IMR-90 (cell line): Measurements from ENCODE around the gene ABCA2. TPM values are rescaled to one million over a fixed set of nuclear protein-coding genes. Genes with fewer than 3 reads are reported as not detected.

Experiments used
- ATAC-seq: fragments of 200-7000 bp; cut with Tn5 transposase; 2 replicates; pipeline ENCODE4 v1.9.1; 2020; ENCODE audit warnings: low read depth, mild to moderate bottlenecking, moderate library complexity
- BruUV-seq: library from RNA; stranded (reverse); fragments of 400-500 nt; replicated peaks from 2 replicates; lab custom pipeline; 2021; lab: Mats Ljungman, UMichigan
- CTCF ChIA-PET: fragments of 300-600 bp; formaldehyde crosslinking; extraction: SDS; loops from one replicate; lab custom pipeline; 2021; ENCODE audit warnings: antibody characterized with exemption; lab: Yijun Ruan, JAX
- POLR2A ChIA-PET: fragments of 300-600 bp; sonication (Branson Sonifier 250); formaldehyde crosslinking; loops from one replicate; lab custom pipeline; 2022; ENCODE audit warnings: antibody characterized with exemption; ENCODE audit not compliant: unreplicated experiment; lab: Charles Lee
- DNase-seq: peaks from one replicate; pipeline ENCODE4 v3.0.0; 2013
- H2AFZ ChIP-seq: replicated peaks from 2 replicates; pipeline ENCODE3; 2013; ENCODE audit warnings: low read length, mild to moderate bottlenecking; ENCODE audit not compliant: poor library complexity
- H2AK5ac ChIP-seq: 2 replicates; pipeline ENCODE4 v1.6.1; 2013; ENCODE audit warnings: low read depth, low read length, inconsistent platforms
- H2AK9ac ChIP-seq: replicated peaks from 2 replicates; pipeline ENCODE3; 2013; ENCODE audit warnings: mild to moderate bottlenecking, low read depth, low read length, moderate library complexity; ENCODE audit not compliant: poor library complexity
- H2BK120ac ChIP-seq: 2 replicates; pipeline ENCODE4 v1.6.1; 2013; ENCODE audit warnings: low read depth, low read length, inconsistent platforms
- H2BK15ac ChIP-seq: 3 replicates; pipeline ENCODE4 v1.6.1; 2013; ENCODE audit warnings: low read depth, low read length, inconsistent platforms
- H2BK20ac ChIP-seq: 2 replicates; pipeline ENCODE4 v1.6.1; 2013; ENCODE audit warnings: low read depth, mild to moderate bottlenecking, inconsistent platforms, low read length, moderate library complexity
- H2BK5ac ChIP-seq: 2 replicates; pipeline ENCODE4 v1.6.1; 2013; ENCODE audit warnings: mild to moderate bottlenecking, low read depth, low read length, inconsistent platforms; ENCODE audit not compliant: poor library complexity, severe bottlenecking
- H3K14ac ChIP-seq: replicated peaks from 2 replicates; pipeline ENCODE4 v1.6.1; 2013; ENCODE audit warnings: low read depth, low read length, inconsistent platforms
- H3K18ac ChIP-seq: 2 replicates; pipeline ENCODE4 v1.6.1; 2013; ENCODE audit warnings: low read depth, low read length, control low read depth
- H3K23ac ChIP-seq: 2 replicates; pipeline ENCODE4 v1.6.1; 2013; ENCODE audit warnings: low read depth, low read length, inconsistent platforms
- H3K27ac ChIP-seq: 2 replicates; pipeline ENCODE4 v1.5.1; 2013; ENCODE audit warnings: mild to moderate bottlenecking, control low read depth, low read length; ENCODE audit not compliant: insufficient read depth
- H3K27me3 ChIP-seq: 2 replicates; pipeline ENCODE4 v1.6.1; 2013; ENCODE audit warnings: low read length; ENCODE audit not compliant: control insufficient read depth, insufficient read depth
- H3K36me3 ChIP-seq: 2 replicates; pipeline ENCODE4 v1.6.1; 2013; ENCODE audit warnings: low read length, mixed read lengths; ENCODE audit not compliant: control insufficient read depth, insufficient read depth
- H3K4ac ChIP-seq: 2 replicates; pipeline ENCODE4 v1.6.1; 2013; ENCODE audit warnings: low read depth, low read length, inconsistent platforms
- H3K4me1 ChIP-seq: 2 replicates; pipeline ENCODE4 v1.6.1; 2013; ENCODE audit warnings: low read length, mixed read lengths; ENCODE audit not compliant: control insufficient read depth, insufficient read depth
- H3K4me2 ChIP-seq: 2 replicates; pipeline ENCODE4 v1.6.1; 2013; ENCODE audit warnings: low read depth, mild to moderate bottlenecking, control low read depth, low read length, moderate library complexity
- H3K4me3 ChIP-seq: 2 replicates; pipeline ENCODE4 v1.5.1; 2013; ENCODE audit warnings: low read depth, mild to moderate bottlenecking, control low read depth, low read length, moderate library complexity; ENCODE audit not compliant: insufficient read depth
- H3K56ac ChIP-seq: 2 replicates; pipeline ENCODE4 v1.6.1; 2013; ENCODE audit warnings: low read length, inconsistent platforms; ENCODE audit not compliant: insufficient read depth; ENCODE audit errors: extremely low read depth
- H3K79me1 ChIP-seq, 2 experiments: 2 replicates each; pipeline ENCODE4 v1.6.1; 2013; ENCODE audit warnings: low read length in 2 of 2, inconsistent platforms in 1 of 2, low read depth in 1 of 2
- H3K9ac ChIP-seq: 2 replicates; pipeline ENCODE4 v1.6.1; 2013; ENCODE audit warnings: low read depth, low read length, control low read depth
- H3K9me1 ChIP-seq: 2 replicates; pipeline ENCODE4 v1.6.1; 2013; ENCODE audit warnings: low read length, inconsistent platforms; ENCODE audit not compliant: insufficient read depth
- H3K9me3 ChIP-seq: 2 replicates; pipeline ENCODE4 v1.6.1; 2013; ENCODE audit warnings: low read length; ENCODE audit not compliant: control insufficient read depth, insufficient read depth
- H4K20me1 ChIP-seq: 2 replicates; pipeline ENCODE4 v1.6.1; 2013; ENCODE audit warnings: low read length, inconsistent platforms; ENCODE audit not compliant: insufficient read depth
- H4K5ac ChIP-seq: 2 replicates; pipeline ENCODE4 v1.6.1; 2013; ENCODE audit warnings: mild to moderate bottlenecking, low read depth, low read length, control low read depth
- H4K8ac ChIP-seq, 2 experiments: 2 replicates each; pipeline ENCODE4 v1.6.1; 2013; ENCODE audit warnings: low read depth in 2 of 2, low read length in 2 of 2, control low read depth in 1 of 2, inconsistent platforms in 1 of 2
- H4K91ac ChIP-seq: 2 replicates; pipeline ENCODE4 v1.6.1; 2013; ENCODE audit warnings: low read depth, low read length, inconsistent platforms; ENCODE audit not compliant: insufficient read depth
- BHLHE40 ChIP-seq: fragments of 150-350 bp; IDR thresholded peaks from 2 replicates; pipeline ENCODE4 v1.6.1; 2016; ENCODE audit warnings: mild to moderate bottlenecking, low read depth, low read length
- CEBPB ChIP-seq: IDR thresholded peaks from 2 replicates; pipeline ENCODE4 v1.6.1; 2012; ENCODE audit warnings: low read depth, low read length, improper control_type of control experiment
- CHD1 ChIP-seq: IDR thresholded peaks from 2 replicates; pipeline ENCODE4 v1.6.1; 2012; ENCODE audit warnings: low read depth, low read length, improper control_type of control experiment
- FOS ChIP-seq: fragments of 150-350 bp; IDR thresholded peaks from 2 replicates; pipeline ENCODE4 v1.6.1; 2016; ENCODE audit warnings: low read depth, low read length
- MAFK ChIP-seq: IDR thresholded peaks from 2 replicates; pipeline ENCODE4 v1.6.1; 2012; ENCODE audit warnings: low read depth, low read length, improper control_type of control experiment
- MAZ ChIP-seq: IDR thresholded peaks from 2 replicates; pipeline ENCODE4 v1.6.1; 2012; ENCODE audit warnings: low read depth, mild to moderate bottlenecking, low read length, improper control_type of control experiment, moderate library complexity, borderline replicate concordance
- MXI1 ChIP-seq: IDR thresholded peaks from 2 replicates; pipeline ENCODE4 v1.6.1; 2012; ENCODE audit warnings: low read depth, mild to moderate bottlenecking, low read length, moderate library complexity, borderline replicate concordance
- NFE2L2 ChIP-seq: fragments of 150-350 bp; IDR thresholded peaks from 2 replicates; pipeline ENCODE4 v1.6.1; 2016; ENCODE audit warnings: low read depth, mild to moderate bottlenecking, low read length
- POLR2A ChIP-seq: IDR thresholded peaks from 2 replicates; pipeline ENCODE4 v1.6.1; 2012; ENCODE audit warnings: mild to moderate bottlenecking, low read depth, low read length
- RAD21 ChIP-seq: IDR thresholded peaks from 2 replicates; pipeline ENCODE4 v1.6.1; 2012; ENCODE audit warnings: low read length, improper control_type of control experiment
- RCOR1 ChIP-seq: IDR thresholded peaks from 2 replicates; pipeline ENCODE4 v1.6.1; 2012; ENCODE audit warnings: mild to moderate bottlenecking, low read length, improper control_type of control experiment; ENCODE audit not compliant: insufficient replicate concordance
- RFX5 ChIP-seq: IDR thresholded peaks from 2 replicates; pipeline ENCODE4 v1.8.0; 2012; ENCODE audit warnings: low read depth, mild to moderate bottlenecking, low read length, moderate library complexity
- SMC3 ChIP-seq: fragments of 150-350 bp; IDR thresholded peaks from 2 replicates; pipeline ENCODE4 v1.6.1; 2016; ENCODE audit warnings: low read depth, mild to moderate bottlenecking, antibody characterized with exemption, low read length, moderate library complexity
- WGBS, 2 experiments: methylation state at CpG; one replicate each; pipeline versions ENCODE4 v1.1.5 to v1.1.7; 2013; ENCODE audit warnings: missing lambda C conversion rate in 2 of 2; ENCODE audit not compliant: insufficient read length in 1 of 2; ENCODE audit errors: extremely low coverage in 2 of 2; 5-methylcytosine and 5-hydroxymethylcytosine counted together
- dilution Hi-C: fragments of 300-500 bp; cut with HindIII; formaldehyde crosslinking; loops from one replicate; pipeline ENCODE4 v1.14.3; 2018; ENCODE audit warnings: low sequenced_read_pairs; ENCODE audit not compliant: unreplicated experiment
- in situ Hi-C: fragments of 300-500 bp; cut with MboI; formaldehyde crosslinking; loops from 3 replicates; pipeline ENCODE4 v1.14.3; 2019; ENCODE audit warnings: low sequenced_read_pairs, inconsistent platforms, mixed read lengths
- intact Hi-C: fragments of 100-400 bp; cut with micrococcal nuclease; formaldehyde crosslinking; loops from 2 replicates; pipeline ENCODE4 v1.10.0; 2022
- polyA plus RNA-seq, 3 experiments: library from polyadenylated mRNA; depleted of rRNA; stranded (reverse); fragments of >200 nt; gene quantifications; 2 replicates each; pipeline ENCODE4 v1.2.3, GENCODE V29; 2012; ENCODE audit warnings: low replicate concordance in 1 of 3
- total RNA-seq: library from RNA; depleted of rRNA; stranded (reverse); fragments of >200 nt; gene quantifications from 2 replicates; pipeline ENCODE4 v1.2.3, GENCODE V29; 2012
- TF ChIP-seq, protein P1 (sequence below): fragments of 150-350 bp; IDR thresholded peaks from 2 replicates; pipeline ENCODE4 v1.6.1; 2017; ENCODE audit warnings: mild to moderate bottlenecking, antibody characterized with exemption, low read length, low read depth
- TF ChIP-seq, protein P2 (sequence below): fragments of 150-350 bp; IDR thresholded peaks from 2 replicates; pipeline ENCODE4 v1.6.1; 2016; ENCODE audit warnings: low read depth, mild to moderate bottlenecking, low read length, moderate library complexity, borderline replicate concordance
- TF ChIP-seq, protein P3 (sequence below): conservative IDR thresholded peaks from 2 replicates; pipeline ENCODE4 v1.5.1; 2012; ENCODE audit warnings: mild to moderate bottlenecking, low read depth, low read length, improper control_type of control experiment

ABCA2 gene
- total and polyA plus RNA-seq, 2 of the 4 experiments (the other 2 are of a cell fraction) = 3.8 to 46.0 TPM

DNA sequence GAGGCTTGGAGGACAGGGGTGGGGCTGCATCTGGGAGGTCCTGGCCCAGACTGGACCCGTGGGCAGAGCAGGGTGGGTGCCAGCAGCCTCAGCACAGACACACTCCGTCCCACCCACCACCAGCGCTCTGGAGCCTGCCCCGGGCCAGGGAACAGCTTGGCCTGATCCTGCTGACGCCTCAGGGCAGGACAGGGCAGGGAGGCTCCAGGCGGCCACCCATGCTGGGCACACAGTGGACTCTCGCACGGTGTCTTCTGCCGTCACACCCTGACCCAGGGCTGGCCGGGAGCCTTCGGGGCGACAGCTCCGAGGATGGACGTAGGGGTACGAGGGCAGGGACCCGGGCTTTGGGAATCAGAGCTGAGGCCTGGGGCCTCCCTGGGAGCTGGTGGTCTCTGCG lies 58.9 kb downstream of the ABCA2 start:
- intact Hi-C loops (no loop called here), in situ Hi-C loops (no loop called here), dilution Hi-C loops (no loop called here)
- Histone ChIP-seq H3K27me3 (peaks cover 22% of the 10 kb centered on the region), H3K4me3 (no peak overlapping the region), H3K79me1 (no peaks in the 10 kb centered on the region), H4K20me1 (no peaks in the 10 kb centered on the region), H2AK5ac (no peak overlapping the region), H2AK9ac (peak overlapping the region; percentile 42), H2AFZ (no peak overlapping the region), H3K14ac (no peak overlapping the region), H4K8ac (no peak overlapping the region), H3K23ac (no peak overlapping the region), H3K56ac (no peak overlapping the region), H2BK120ac (no peak overlapping the region), H3K4me2 (no peak overlapping the region), H2BK15ac (no peak overlapping the region), H3K9me1 (no peaks in the 10 kb centered on the region), H3K18ac (no peak overlapping the region), H3K9me3 (no peaks in the 10 kb centered on the region), H3K4me1 (no peaks in the 10 kb centered on the region), H3K9ac (no peak overlapping the region), H2BK5ac (no peak overlapping the region), H3K36me3 (no peaks in the 10 kb centered on the region), H4K91ac (no peak overlapping the region), H4K5ac (no peak overlapping the region), H3K4ac (no peak overlapping the region), H3K27ac (no peak overlapping the region), H2BK20ac (no peak overlapping the region)
- POLR2A ChIA-PET = no interaction called here
- DNase-seq (no peak), ATAC-seq (no peak)
- no peak for TF ChIP-seq RAD21
- no peak for TF ChIP-seq CHD1
- TF ChIP-seq, protein P1, sequence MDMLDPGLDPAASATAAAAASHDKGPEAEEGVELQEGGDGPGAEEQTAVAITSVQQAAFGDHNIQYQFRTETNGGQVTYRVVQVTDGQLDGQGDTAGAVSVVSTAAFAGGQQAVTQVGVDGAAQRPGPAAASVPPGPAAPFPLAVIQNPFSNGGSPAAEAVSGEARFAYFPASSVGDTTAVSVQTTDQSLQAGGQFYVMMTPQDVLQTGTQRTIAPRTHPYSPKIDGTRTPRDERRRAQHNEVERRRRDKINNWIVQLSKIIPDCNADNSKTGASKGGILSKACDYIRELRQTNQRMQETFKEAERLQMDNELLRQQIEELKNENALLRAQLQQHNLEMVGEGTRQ = no peak
- no peak for TF ChIP-seq RFX5
- no peak for TF ChIP-seq BHLHE40
- TF ChIP-seq, protein P2, sequence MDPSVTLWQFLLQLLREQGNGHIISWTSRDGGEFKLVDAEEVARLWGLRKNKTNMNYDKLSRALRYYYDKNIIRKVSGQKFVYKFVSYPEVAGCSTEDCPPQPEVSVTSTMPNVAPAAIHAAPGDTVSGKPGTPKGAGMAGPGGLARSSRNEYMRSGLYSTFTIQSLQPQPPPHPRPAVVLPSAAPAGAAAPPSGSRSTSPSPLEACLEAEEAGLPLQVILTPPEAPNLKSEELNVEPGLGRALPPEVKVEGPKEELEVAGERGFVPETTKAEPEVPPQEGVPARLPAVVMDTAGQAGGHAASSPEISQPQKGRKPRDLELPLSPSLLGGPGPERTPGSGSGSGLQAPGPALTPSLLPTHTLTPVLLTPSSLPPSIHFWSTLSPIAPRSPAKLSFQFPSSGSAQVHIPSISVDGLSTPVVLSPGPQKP = no peak
- no peak for TF ChIP-seq MAFK
- TF ChIP-seq MXI1 = no peak
- TF ChIP-seq FOS = no peak
- TF ChIP-seq POLR2A = no peak
- no peak for TF ChIP-seq RCOR1
- TF ChIP-seq, protein P3, sequence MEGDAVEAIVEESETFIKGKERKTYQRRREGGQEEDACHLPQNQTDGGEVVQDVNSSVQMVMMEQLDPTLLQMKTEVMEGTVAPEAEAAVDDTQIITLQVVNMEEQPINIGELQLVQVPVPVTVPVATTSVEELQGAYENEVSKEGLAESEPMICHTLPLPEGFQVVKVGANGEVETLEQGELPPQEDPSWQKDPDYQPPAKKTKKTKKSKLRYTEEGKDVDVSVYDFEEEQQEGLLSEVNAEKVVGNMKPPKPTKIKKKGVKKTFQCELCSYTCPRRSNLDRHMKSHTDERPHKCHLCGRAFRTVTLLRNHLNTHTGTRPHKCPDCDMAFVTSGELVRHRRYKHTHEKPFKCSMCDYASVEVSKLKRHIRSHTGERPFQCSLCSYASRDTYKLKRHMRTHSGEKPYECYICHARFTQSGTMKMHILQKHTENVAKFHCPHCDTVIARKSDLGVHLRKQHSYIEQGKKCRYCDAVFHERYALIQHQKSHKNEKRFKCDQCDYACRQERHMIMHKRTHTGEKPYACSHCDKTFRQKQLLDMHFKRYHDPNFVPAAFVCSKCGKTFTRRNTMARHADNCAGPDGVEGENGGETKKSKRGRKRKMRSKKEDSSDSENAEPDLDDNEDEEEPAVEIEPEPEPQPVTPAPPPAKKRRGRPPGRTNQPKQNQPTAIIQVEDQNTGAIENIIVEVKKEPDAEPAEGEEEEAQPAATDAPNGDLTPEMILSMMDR = no peak
- TF ChIP-seq CEBPB = no peak
- TF ChIP-seq SMC3 = no peak
- no peak for TF ChIP-seq MAZ
- TF ChIP-seq NFE2L2 = no peak
- CTCF ChIA-PET = interaction anchor here (1.0 kb wide), 1 partner anchor 60 kb away, joined by 3 read pairs; no protein-coding TSS in a partner anchor
- WGBS, 2 experiments = 59% methylated on average over 3 of the region's 17 CpGs; no CpG with 5 or more reads in 1 of the 2 experiments
- no TSS peak for BruUV-seq
